GM19395 (cell line): ENCODE results near the gene CACNA1F.

Experiments used
- ATAC-seq: cut with Tn5 transposase; IDR thresholded peaks from one replicate; pipeline ENCODE4 v1.9.1; 2021; ENCODE audit warnings: mild to moderate bottlenecking, moderate library complexity; ENCODE audit not compliant: unreplicated experiment

CACNA1F gene

GRCh38 chrX:49202022-49202421 lies 31.1 kb downstream of the CACNA1F start:
- no peak for ATAC-seq

GRCh38 chrX:49199906-49200771 lies 33.0 kb downstream of the CACNA1F start, which contains the start of gene SYP:
TSS of gene SYP (minus strand) at chrX:49200193. CDS start at chrX:49200186, 7 bp downstream.
- peak; percentile 90 for ATAC-seq

- ATAC-seq: no peak
Measured at GRCh38 chrX:49199315-49199595, 33.9 kb downstream of the CACNA1F start.

GRCh38 chrX:49198540-49199314 lies 34.4 kb downstream of the CACNA1F start:
- no peak for ATAC-seq

GRCh38 chrX:49197543-49198087 lies 35.5 kb downstream of the CACNA1F start:
- no peak for ATAC-seq

- ATAC-seq: no peak
Measured at GRCh38 chrX:49193542-49193964, 39.6 kb downstream of the CACNA1F start.

- no peak for ATAC-seq
Measured at GRCh38 chrX:49192722-49193328, 40.3 kb downstream of the CACNA1F start.

- peak; percentile 18 for ATAC-seq
Measured at GRCh38 chrX:49191574-49192011, 41.5 kb downstream of the CACNA1F start.

GRCh38 chrX:49190821-49191573 lies 42.1 kb downstream of the CACNA1F start:
- peak; percentile 94 for ATAC-seq

- ATAC-seq: no peak
Measured at GRCh38 chrX:49189606-49190005, 43.5 kb downstream of the CACNA1F start.

GRCh38 chrX:49188468-49189076 lies 44.6 kb downstream of the CACNA1F start:
- no peak for ATAC-seq

- ATAC-seq: no peak
Measured at GRCh38 chrX:49187526-49187925, 45.6 kb downstream of the CACNA1F start.

- ATAC-seq: no peak
Measured at GRCh38 chrX:49187028-49187394, 46.1 kb downstream of the CACNA1F start.

GRCh38 chrX:49186125-49187027 lies 46.8 kb downstream of the CACNA1F start, which contains the start of gene PRICKLE3:
TSS of gene PRICKLE3 (minus strand) at chrX:49186373. CDS start at chrX:49186297, 76 bp downstream.
- ATAC-seq: no peak

- peak; percentile 46 for ATAC-seq
Measured at GRCh38 chrX:49184294-49185281, 48.6 kb downstream of the CACNA1F start.

- ATAC-seq: no peak
Measured at GRCh38 chrX:49183701-49184281, 49.3 kb downstream of the CACNA1F start.

GRCh38 chrX:49179358-49179757 lies 53.8 kb downstream of the CACNA1F start:
- no peak for ATAC-seq
